PC-3 (cell line): Measurements from ENCODE around the gene NRG3. TPM values are rescaled to one million over a fixed set of nuclear protein-coding genes. Genes with fewer than 3 reads are reported as not detected.

Experiments
- ATAC-seq: fragments of 200-7000 bp; cut with Tn5 transposase; 2 replicates; pipeline ENCODE4 v1.9.1; 2020; ENCODE audit warnings: mild to moderate bottlenecking, moderate library complexity
- BruUV-seq: library from RNA; stranded (reverse); fragments of 400-500 nt; replicated peaks from 2 replicates; lab custom pipeline; 2021; lab: Mats Ljungman, UMichigan
- CTCF ChIA-PET: fragments of 300-600 bp; sonication (Branson Sonifier 250); formaldehyde crosslinking; loops from one replicate; lab custom pipeline; 2022; ENCODE audit warnings: antibody characterized with exemption; lab: Charles Lee
- POLR2A ChIA-PET: fragments of 300-600 bp; sonication (Branson Sonifier 250); formaldehyde crosslinking; loops from one replicate; lab custom pipeline; 2022; ENCODE audit warnings: antibody characterized with exemption; ENCODE audit not compliant: unreplicated experiment; lab: Charles Lee
- DNase-seq: peaks from one replicate; pipeline ENCODE4 v3.0.0-alpha.2; 2015
- H2AFZ ChIP-seq: fragments of 300-600 bp; sonication (generic); 2 replicates; pipeline ENCODE4 v1.6.0; 2016; ENCODE audit warnings: antibody characterized with exemption, low read length
- H3F3A ChIP-seq: fragments of 300-600 bp; sonication (generic); one replicate; pipeline ENCODE4 v1.6.0; 2017; ENCODE audit warnings: antibody characterized with exemption, low read length, control low read depth, mild to moderate bottlenecking; ENCODE audit not compliant: unreplicated experiment
- H3K27ac ChIP-seq: fragments of 300-600 bp; sonication (generic); 2 replicates; pipeline ENCODE4 v1.5.1; 2016; ENCODE audit warnings: mild to moderate bottlenecking, low read length
- H3K27me3 ChIP-seq: fragments of 300-600 bp; sonication (generic); 2 replicates; pipeline ENCODE4 v1.6.1; 2016; ENCODE audit warnings: low read length, mixed read lengths
- H3K36me3 ChIP-seq: fragments of 300-600 bp; sonication (generic); 2 replicates; pipeline ENCODE4 v1.6.1; 2016; ENCODE audit warnings: low read depth, mixed run types, low read length, mixed read lengths
- H3K4me1 ChIP-seq: fragments of 300-600 bp; sonication (generic); 2 replicates; pipeline ENCODE4 v1.5.1; 2016; ENCODE audit warnings: low read length; ENCODE audit not compliant: insufficient read depth
- H3K4me2 ChIP-seq: fragments of 300-600 bp; sonication (generic); 2 replicates; pipeline ENCODE4 v1.6.0; 2016; ENCODE audit warnings: low read length
- H3K4me3 ChIP-seq: fragments of 300-600 bp; sonication (generic); 2 replicates; pipeline ENCODE4 v1.5.1; 2016; ENCODE audit warnings: mild to moderate bottlenecking, low read length, mixed read lengths
- H3K79me2 ChIP-seq: fragments of 300-600 bp; sonication (generic); 2 replicates; pipeline ENCODE4 v1.6.1; 2017; ENCODE audit warnings: low read length, mixed read lengths
- H3K9ac ChIP-seq: fragments of 300-600 bp; sonication (generic); 2 replicates; pipeline ENCODE4 v1.6.0; 2016; ENCODE audit warnings: mild to moderate bottlenecking, low read length
- H3K9me2 ChIP-seq: fragments of 300-600 bp; sonication (generic); replicated peaks from 2 replicates; pipeline ENCODE4 v1.6.1; 2016; ENCODE audit warnings: mixed run types, low read length, mixed read lengths
- H3K9me3 ChIP-seq: fragments of 300-600 bp; sonication (generic); 2 replicates; pipeline ENCODE4 v1.6.1; 2016; ENCODE audit warnings: low read length, mixed read lengths
- H4K20me1 ChIP-seq: fragments of 300-600 bp; sonication (generic); 2 replicates; pipeline ENCODE4 v1.6.1; 2016; ENCODE audit warnings: low read length, mixed read lengths
- CTCF ChIP-seq: fragments of 300-600 bp; sonication (generic); conservative IDR thresholded peaks from 2 replicates; pipeline ENCODE4 v1.5.1; 2017; ENCODE audit warnings: antibody characterized with exemption, low read depth, mild to moderate bottlenecking, low read length
- EZH2 ChIP-seq: fragments of 300-600 bp; sonication (generic); IDR thresholded peaks from one replicate; pipeline ENCODE4 v1.6.1; 2017; ENCODE audit warnings: antibody characterized with exemption, mild to moderate bottlenecking, low read length; ENCODE audit not compliant: unreplicated experiment
- EZH2phosphoT487 ChIP-seq: fragments of 300-600 bp; sonication (generic); IDR thresholded peaks from 2 replicates; pipeline ENCODE4 v1.6.1; 2018; ENCODE audit warnings: mild to moderate bottlenecking, antibody characterized with exemption, low read length, borderline replicate concordance
- intact Hi-C: fragments of 100-400 bp; cut with micrococcal nuclease; formaldehyde crosslinking; loops from 2 replicates; pipeline ENCODE4 v1.9.0; 2023
- total RNA-seq: library from RNA; depleted of rRNA; stranded (reverse); fragments of >200 nt; gene quantifications from 2 replicates; pipeline ENCODE4 v1.2.3, GENCODE V29; 2014

NRG3 gene
- total RNA-seq, 1 experiment from 2014 or later: not detected

GRCh38 chr10:82321724-82322123, 446.7 kb downstream of the NRG3 start:
- Histone ChIP-seq H3K36me3 (no peaks in the 10 kb centered on the region), H3K4me1 (no peaks in the 10 kb centered on the region), H3K4me3 (no peak overlapping the region), H3K9me2 (no peaks in the 10 kb centered on the region), H3K27me3 (no peaks in the 10 kb centered on the region), H3K79me2 (no peaks in the 10 kb centered on the region), H4K20me1 (no peaks in the 10 kb centered on the region), H2AFZ (no peak overlapping the region), H3K9ac (no peak overlapping the region), H3K4me2 (no peak overlapping the region), H3K9me3 (no peaks in the 10 kb centered on the region), H3K27ac (no peak overlapping the region), H3F3A (no peaks in the 10 kb centered on the region)
- ChIA-PET CTCF (no interaction called here), POLR2A (no interaction called here)
- intact Hi-C loops: no loop called here
- no TSS peak for BruUV-seq
- no peak for TF ChIP-seq CTCF
- no peak for ATAC-seq
- no peak for DNase-seq

- Histone ChIP-seq H2AFZ (no peak overlapping the region), H3K9ac (no peak overlapping the region), H3K36me3 (no peaks in the 10 kb centered on the region), H3K4me1 (no peaks in the 10 kb centered on the region), H3K4me2 (no peak overlapping the region), H3F3A (no peaks in the 10 kb centered on the region), H3K9me3 (no peaks in the 10 kb centered on the region), H3K79me2 (no peaks in the 10 kb centered on the region), H3K9me2 (no peaks in the 10 kb centered on the region), H3K4me3 (no peak overlapping the region), H4K20me1 (no peaks in the 10 kb centered on the region), H3K27me3 (no peaks in the 10 kb centered on the region), H3K27ac (no peak overlapping the region)
- intact Hi-C loops: no loop called here
- no TSS peak for BruUV-seq
- ATAC-seq (no peak), DNase-seq (no peak)
- TF ChIP-seq CTCF (no peak), EZH2phosphoT487 (no peak), EZH2 (no peak)
- CTCF ChIA-PET: no interaction called here
- POLR2A ChIA-PET: no interaction called here
Measured at GRCh38 chr10:82331716-82332115, 456.7 kb downstream of the NRG3 start.

GRCh38 chr10:82335831-82336230, 460.8 kb downstream of the NRG3 start:
- Histone ChIP-seq H3K79me2 (no peaks in the 10 kb centered on the region), H3K36me3 (no peaks in the 10 kb centered on the region), H3F3A (no peaks in the 10 kb centered on the region), H3K4me1 (no peaks in the 10 kb centered on the region), H3K4me3 (no peak overlapping the region), H4K20me1 (no peaks in the 10 kb centered on the region), H2AFZ (no peak overlapping the region), H3K9ac (no peak overlapping the region), H3K9me2 (no peaks in the 10 kb centered on the region), H3K9me3 (no peaks in the 10 kb centered on the region), H3K4me2 (no peak overlapping the region), H3K27me3 (no peaks in the 10 kb centered on the region), H3K27ac (no peak overlapping the region)
- DNase-seq (no peak), ATAC-seq (no peak)
- BruUV-seq: no TSS peak
- intact Hi-C loops: no loop called here
- POLR2A ChIA-PET: no interaction called here
- TF ChIP-seq EZH2phosphoT487 (no peak), CTCF (no peak), EZH2 (no peak)
- CTCF ChIA-PET: no interaction called here
